ENCODE results near the gene ADAMTS12.

DNA sequence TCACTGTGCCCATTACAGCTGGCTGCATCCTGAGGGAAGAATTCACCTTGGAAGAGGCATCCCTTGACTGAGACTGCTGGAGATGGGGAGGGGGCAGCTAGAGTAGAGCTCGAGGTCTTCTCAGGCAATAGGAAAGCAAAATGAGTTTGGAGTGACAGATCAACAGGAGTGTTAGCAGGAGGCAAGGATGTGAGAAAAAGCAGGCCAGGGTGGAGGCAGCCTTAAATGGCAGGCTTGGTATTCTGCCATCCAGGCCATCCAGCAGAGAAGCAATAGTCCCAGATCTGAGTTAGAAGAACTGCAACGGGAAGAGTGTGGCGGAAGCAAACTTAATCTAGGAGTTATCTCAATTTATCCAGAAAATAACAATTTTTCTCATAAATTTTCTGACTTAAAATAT lies 6.1 kb downstream of the ADAMTS12 start:
- no peak for TF ChIP-seq TAF1 (IDR thresholded peaks at IDR 0.05; ENCODE audit: borderline replicate concordance, insufficient read depth, low read length)
- no peak for TF ChIP-seq POLR2AphosphoS5 (IDR thresholded peaks at IDR 0.05; ENCODE audit: low read depth, low read length)
- no peak for TF ChIP-seq SIN3A (IDR thresholded peaks at IDR 0.05; ENCODE audit: borderline replicate concordance, insufficient read depth, low read length)

Data from PFSK-1 (cell line).